Measurements from ENCODE around the gene G2E3. TPM values are rescaled to one million over a fixed set of nuclear protein-coding genes. Genes with fewer than 3 reads are reported as not detected.

Gene G2E3, protein sequence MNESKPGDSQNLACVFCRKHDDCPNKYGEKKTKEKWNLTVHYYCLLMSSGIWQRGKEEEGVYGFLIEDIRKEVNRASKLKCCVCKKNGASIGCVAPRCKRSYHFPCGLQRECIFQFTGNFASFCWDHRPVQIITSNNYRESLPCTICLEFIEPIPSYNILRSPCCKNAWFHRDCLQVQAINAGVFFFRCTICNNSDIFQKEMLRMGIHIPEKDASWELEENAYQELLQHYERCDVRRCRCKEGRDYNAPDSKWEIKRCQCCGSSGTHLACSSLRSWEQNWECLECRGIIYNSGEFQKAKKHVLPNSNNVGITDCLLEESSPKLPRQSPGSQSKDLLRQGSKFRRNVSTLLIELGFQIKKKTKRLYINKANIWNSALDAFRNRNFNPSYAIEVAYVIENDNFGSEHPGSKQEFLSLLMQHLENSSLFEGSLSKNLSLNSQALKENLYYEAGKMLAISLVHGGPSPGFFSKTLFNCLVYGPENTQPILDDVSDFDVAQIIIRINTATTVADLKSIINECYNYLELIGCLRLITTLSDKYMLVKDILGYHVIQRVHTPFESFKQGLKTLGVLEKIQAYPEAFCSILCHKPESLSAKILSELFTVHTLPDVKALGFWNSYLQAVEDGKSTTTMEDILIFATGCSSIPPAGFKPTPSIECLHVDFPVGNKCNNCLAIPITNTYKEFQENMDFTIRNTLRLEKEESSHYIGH
- 12.6 and 13.9 TPM in 2 replicates for total RNA-seq

DNA sequence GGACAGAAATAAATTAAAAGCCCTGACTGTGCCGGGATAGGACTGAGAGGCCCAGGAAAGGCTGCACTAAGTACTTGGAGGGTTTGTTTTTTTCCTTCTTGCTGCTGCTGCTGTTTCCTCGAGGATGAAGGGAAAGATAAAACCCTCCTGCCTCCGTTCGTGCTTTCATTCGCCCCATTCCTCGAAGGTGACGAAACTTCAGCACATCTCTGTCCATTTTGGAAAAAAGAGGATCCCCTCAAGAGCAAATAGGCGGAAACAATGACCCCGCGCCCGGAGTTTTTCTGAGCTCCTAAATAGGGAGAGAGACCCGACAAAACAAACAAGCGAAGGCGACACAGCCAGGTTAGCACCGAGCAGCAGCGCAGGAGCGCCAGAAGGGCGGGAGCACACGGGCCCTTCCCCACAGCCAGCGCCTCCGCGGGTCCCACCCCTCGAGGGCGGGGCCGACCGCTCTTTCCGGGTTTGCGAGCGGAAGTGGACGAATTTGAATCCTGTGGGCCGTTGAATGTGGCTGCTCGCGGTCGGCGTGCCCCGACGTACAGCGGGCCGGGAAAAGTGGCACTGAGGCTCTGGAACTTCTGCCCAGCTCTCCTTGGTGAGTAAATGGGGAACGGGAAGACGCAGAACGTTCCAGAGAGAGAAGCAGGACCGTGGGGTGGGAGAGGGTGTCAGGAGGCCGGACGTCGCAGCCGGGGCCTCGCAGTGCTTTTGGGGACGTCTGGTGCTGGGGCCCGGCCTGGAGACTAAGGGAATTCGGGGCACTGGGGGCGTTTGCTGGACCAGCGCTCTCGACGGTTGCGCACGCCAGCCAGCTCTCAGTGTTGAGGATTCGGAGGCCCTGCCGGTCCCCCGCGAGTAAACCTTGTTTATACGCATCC, at the start of gene G2E3:
G2E3 (plus strand) TSS at position 484 of the 881 bp plus-strand sequence. CDS start 21,922 bp downstream, outside the sequence.

DNA sequence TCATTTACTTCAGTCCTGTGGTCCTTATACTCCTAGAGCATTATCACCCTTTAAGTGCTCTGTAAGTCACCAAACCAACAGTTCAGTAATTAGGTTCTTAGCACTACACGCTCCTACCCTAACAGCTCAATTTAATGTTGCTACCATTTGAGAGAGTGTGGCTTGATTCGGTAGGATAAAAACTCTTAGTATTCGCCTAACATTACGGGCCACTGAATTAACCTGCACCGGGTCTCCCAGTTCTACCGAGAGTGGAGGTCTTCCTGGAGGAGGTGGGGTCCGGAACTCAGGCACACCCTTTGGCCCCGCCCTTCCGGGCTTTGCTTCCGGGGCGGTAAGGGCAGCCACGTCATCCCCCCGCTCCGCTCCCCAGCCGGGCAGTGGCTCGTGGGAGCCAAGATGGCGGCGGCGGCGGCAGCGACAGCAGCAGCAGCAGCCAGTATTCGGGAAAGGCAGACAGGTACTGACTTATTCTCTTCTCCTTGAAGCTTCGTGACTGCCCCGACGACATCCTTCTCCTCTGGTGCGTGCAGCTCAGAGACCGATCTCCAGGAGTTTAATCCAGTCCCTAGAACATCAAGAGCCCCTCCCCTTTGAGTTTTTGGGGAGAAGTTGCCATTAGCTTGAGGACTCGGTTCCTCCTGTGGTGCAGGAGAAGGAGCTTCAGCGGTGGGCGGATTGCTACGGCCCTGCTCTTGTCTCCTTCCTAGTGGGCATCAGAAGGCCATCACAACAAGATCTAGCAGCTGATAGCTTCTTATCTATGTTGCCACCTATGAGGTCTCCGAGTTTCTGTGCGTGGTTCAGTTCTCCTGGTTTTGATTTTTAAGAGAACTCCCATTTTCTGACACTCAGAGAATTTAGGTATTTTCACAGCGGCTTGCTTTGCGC, 63.2 kb downstream of the G2E3 start, which contains the start of gene SCFD1:
SCFD1 (plus strand) TSS at position 380 of the 891 bp plus-strand sequence; CDS start at position 400, 20 bp downstream.

Other genes starting within 250 kb of the G2E3 start
- 32.9 and 42.3 TPM in 2 replicates for gene SCFD1, start 63.2 kb downstream of the G2E3 start, total RNA-seq

Measured in airway epithelial cell (primary cell).